Measurements from ENCODE around the gene SYT7.

The SYT7 gene

DNA sequence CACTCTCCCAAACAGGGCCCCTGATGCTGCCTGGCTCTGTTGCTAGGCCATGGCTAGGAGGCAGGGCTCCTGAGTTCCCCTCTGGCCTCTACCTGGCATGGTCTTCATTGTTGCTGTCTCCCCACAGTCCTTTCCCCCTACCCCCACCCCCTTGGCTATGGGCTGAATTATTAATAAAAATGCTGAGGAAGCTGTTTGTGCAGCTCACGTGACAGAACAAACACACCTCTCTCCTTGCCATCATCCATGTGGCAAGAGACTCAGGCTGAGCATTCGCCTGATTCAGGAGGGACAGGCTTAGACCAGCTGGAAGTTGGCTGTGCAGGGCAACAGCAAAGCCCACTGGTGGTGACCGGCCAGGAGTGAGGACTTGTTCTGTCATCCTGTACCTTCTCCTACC, 4.2 kb upstream of the SYT7 start:
- no peak for DNase-seq (ENCODE audit: low spot score)

DNA sequence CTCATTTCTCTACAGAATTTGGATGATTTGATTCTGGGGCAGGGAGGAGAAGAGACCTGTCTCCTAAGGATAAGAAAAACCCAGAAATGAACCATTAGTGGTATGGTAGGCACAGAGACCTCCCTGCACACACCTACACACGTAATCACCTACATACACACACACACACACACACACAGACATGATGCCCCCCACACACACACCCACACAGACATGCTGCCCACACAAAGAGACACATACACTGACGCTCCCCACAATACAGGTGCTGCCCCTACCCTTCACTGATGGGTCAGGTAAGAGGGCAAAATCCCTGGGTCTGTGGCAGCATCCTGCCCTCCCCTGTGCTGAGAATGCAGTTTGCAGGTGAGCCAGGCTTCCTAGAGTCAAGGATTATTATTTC, 1.1 kb upstream of the SYT7 start:
- no peak for DNase-seq (ENCODE audit: low spot score)

DNA sequence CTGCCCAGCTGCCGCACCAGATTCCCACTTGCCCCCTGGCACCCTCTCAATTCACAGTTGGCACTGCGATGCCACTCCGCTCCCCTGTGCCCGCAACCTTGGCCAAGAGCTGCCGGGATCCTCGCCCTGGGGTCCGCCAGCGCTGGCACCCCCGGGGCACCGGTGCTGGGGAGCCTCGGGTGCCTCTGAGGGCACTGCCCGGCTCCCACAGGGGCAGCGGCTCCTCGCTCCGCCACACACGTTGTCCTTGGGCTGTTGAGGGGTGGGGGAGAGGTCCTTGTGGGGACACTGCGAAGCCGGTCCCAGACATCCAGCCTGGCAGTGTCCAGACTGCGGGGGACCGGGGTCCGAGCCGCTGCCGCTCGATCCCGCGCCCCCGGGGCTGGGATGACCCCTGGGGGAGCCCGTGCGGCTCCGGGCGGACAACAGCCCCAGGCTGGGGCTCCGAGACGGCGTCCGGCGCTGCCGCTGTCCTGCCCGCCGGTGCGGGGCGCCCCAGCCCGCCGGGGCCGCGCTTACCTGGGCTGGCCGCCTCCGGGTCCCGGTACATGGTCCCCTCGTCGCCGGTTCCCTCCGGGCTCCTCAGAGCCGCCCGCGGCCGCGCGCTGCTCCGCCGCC, 496 bp downstream of the SYT7 start:
- DNase-seq (ENCODE audit: low spot score), result peak; percentile 84

GRCh38 chr11:61579676-61580270, 1.1 kb downstream of the SYT7 start:
- DNase-seq (ENCODE audit: low spot score), result no peak

- no peak for DNase-seq (ENCODE audit: low spot score)
These were observed 1.8 kb downstream of the SYT7 start for GRCh38 chr11:61578819-61579675.

- peak; percentile 97 for DNase-seq (ENCODE audit: low spot score)
These were observed 3.3 kb downstream of the SYT7 start for GRCh38 chr11:61577383-61578118.

GRCh38 chr11:61575886-61576861, 4.7 kb downstream of the SYT7 start:
- DNase-seq (ENCODE audit: low spot score), result no peak

DNA sequence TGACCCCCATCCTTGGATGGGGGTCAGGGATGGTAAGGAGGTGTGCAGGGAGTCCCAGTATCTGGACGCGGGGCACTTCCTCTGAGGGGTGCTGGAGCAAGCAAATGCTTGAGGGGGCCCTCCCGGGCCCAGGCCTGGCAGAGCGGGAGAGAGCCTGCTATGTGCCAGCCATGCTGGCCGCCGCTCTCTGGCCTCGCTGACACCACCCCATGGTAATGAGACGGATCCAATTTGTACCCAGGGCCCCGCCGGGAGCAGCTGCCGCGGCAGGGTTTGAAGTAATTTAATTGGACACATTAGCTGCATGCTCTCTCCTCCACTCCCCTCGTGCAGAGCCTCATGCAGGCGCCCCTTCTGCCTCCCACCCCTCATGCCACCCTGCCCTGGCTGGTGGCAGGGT, 6.3 kb downstream of the SYT7 start:
- no peak for DNase-seq (ENCODE audit: low spot score)

DNA sequence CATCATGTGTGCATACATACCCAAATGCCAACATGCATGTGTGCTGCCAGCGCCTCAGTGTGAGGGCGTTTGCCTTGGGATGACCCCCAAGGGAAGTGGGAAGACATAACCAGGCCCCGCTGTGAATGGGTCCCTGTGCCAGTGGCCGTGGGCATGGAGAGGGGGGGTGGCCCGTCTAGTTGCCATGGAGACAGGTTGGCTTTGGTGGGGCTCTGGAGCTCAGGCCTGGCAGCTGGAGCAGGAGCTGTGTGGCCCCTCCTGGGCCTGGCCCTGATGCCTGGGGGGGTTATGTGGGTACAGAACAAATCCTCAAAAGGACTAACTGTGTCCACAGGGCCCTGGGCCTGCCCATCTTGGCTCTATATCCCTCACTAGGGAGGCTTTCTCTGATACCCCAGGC, 8.0 kb downstream of the SYT7 start:
- DNase-seq (ENCODE audit: low spot score), result no peak

DNA sequence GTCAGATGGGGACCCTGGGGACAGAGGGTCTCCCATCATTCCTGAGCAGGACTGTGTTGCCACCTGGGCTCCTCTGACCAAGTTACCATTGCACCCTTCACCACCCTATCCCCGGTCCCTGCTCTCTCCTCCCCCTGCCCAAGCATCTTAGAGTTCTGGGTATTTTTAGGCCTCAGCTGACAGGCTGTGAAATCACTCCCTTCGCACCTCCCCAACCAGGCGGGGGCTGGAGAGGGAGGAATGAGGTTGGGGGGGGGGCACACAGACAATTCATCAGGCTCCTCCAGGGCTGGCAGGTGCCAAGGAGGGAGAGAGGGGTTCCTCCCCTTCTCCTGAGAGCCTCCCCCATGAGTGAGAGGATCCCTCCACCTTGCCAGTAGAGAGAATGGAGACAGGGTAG, 9.0 kb downstream of the SYT7 start:
- no peak for DNase-seq (ENCODE audit: low spot score)

GRCh38 chr11:61571337-61571736, 9.5 kb downstream of the SYT7 start:
- no peak for DNase-seq (ENCODE audit: low spot score)

DNA sequence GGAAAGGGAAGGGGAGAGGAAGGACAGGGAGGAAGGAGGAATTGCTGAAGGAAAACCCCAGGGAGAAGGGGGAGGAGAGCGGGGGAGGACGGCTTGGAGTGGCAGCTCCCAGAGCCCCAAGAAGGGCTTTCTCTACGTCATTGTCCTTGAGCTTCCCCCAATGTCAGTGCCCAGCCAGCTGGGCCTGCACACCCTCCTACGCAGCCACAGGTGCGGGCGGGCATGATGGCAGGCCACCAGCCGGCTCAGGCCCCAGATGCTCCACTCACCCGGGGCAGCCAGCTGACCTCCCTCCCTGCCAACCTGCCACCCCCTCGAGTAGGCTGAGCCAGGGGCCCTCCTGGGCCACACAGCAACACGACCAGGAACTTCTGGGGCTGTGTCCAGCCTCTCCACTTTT, 11.2 kb downstream of the SYT7 start:
- DNase-seq (ENCODE audit: low spot score), result no peak

GRCh38 chr11:61569018-61569417, 11.9 kb downstream of the SYT7 start:
- DNase-seq (ENCODE audit: low spot score), result no peak

- peak; percentile 99 for DNase-seq (ENCODE audit: low spot score)
These were observed 13.4 kb downstream of the SYT7 start for GRCh38 chr11:61567286-61568061.

DNA sequence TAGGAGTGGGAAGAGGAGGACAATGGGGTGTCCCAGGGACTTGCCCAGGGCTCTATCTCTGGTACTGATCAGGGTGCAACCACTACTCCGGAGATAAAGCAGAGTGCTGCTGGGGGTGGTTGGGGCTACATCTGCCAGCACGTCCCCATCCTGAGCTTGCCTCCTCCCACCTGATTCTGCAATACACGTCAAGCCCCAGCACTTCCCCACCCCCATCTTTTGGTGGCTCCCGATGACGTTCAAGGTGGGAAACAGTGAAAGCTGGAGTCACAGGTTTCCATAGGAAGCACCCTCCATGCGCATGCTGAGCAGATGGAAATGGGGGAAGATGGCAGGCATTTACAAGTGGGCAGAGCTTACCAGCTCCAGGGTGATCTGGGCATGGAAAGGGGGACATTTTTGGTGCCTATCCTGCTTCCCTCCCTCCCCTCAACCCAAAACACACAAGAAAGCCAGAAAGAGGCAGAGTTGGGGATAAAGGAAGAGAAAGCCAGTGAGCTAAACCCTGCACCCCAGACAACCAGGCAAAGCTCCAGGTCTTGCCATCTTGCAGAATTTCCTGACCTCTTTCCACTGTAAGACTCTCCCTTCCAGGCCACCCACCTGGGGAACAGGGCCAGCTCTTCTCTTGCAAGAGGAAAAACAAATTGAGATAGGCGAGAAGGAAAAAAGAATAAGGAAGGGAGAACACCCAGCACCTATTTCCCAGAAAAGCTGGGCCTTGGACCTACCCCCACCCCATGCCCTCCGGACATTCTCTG, 15.8 kb downstream of the SYT7 start:
- no peak for DNase-seq (ENCODE audit: low spot score)

DNA sequence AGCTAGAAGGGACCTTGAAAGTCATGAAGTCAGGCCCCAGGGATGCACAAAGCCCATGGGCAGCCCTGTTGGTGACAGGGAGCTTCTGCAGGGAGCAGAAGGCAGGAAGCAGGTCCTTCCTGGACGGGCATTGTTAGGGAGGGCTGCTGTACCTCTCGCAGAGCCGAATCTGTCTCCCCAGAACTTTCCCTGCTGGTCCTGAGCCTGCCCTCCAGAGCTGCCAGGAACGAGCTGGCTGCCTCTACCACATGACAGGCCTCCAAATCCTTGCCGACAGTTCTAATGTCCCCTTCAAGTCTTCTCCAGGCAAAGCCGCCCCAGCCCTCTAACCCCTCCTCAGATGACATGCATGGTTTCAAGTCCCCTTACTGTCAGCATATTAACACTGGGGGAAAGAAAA, 20.1 kb downstream of the SYT7 start:
- no peak for DNase-seq (ENCODE audit: low spot score)

DNA sequence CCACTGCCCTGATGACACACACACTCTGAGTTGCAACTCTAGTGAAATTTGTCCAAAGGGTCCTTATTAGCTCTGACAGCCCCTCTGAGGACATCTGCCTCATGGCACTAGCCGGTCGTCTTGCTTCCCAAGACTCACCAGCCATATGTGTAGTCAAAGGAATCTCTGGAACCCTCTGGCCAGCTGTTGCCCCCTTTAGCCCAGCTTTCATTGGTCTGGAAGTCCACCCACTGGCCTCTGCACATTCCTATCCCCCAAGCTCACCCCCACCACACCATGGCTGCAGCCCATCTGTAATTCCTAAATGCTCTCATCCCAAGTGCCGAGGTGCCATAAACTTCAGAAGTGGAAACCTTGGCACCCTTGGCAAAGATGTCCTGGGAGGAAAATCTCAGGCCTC, 24.3 kb downstream of the SYT7 start:
- DNase-seq (ENCODE audit: low spot score), result no peak

DNA sequence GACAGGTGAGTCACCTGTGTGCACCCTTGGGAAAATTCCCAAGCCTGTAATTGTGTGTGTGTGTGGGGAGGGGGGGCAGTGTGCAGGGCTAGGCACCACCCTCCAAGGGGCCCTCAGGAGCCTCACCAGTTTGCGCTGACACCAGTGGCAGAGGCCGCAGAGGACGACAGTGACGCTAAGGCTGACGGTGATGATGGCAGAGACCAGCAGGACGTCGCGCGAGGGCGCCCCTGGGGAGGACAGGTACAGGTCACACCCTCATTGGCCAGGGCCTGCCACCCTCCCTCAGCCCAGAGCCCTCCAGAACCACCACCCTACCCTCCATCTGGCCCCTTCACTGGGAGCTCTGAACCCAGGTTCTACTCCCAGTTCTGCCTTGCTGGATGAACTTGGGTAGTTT, 24.9 kb downstream of the SYT7 start:
- DNase-seq (ENCODE audit: low spot score), result no peak

DNA sequence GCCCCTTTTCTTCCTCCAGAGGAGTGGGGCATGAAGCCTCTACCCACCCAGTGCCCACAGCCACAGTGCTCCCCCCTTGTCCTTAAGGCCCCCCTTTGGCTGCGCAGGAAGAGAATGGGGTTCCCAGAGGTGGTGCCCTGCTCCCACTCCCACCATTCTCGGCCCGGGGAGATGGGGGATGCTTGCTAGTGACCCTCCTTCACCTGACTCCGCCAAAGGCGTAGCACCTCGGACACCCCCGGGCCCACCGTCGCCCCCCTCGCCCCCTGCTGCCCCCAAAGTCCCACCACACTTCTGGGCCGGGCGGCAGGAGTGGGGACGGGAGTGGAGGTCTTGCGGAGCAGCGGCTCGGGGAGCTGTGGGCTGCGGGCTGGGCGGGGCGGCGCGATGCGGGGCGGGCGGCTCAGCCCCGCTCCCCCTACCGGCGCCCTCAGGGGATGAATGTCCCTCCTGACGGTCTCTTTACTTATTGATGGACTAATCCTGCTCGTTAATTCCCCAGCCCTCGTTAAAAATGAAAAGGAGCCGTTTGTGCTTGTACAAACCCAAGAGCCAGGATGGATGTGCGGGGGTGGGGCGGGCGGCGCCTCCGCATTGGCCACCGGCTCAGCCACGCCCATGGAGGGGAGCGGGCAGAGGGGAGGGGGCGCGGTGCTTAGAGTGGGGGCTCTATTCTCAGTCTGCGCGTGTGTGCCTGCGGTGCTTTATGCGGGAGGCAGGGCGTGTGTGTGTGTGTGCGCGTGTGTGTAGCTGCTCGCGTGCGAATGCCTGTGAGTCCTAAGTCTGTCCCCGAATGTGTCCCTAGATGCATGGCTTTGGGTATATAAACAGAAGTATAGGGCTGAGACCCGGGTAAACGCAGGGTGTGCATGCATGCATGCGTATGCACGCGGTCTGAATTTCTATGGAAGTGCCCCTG, 25.6 kb downstream of the SYT7 start:
- DNase-seq (ENCODE audit: low spot score), result no peak
